ENCODE results near the gene MPHOSPH9. TPM values are rescaled to one million over a fixed set of nuclear protein-coding genes. Genes with fewer than 3 reads are reported as not detected.

The MPHOSPH9 gene
- total RNA-seq, 1 experiment from 2014 or later = 44.9 TPM

DNA sequence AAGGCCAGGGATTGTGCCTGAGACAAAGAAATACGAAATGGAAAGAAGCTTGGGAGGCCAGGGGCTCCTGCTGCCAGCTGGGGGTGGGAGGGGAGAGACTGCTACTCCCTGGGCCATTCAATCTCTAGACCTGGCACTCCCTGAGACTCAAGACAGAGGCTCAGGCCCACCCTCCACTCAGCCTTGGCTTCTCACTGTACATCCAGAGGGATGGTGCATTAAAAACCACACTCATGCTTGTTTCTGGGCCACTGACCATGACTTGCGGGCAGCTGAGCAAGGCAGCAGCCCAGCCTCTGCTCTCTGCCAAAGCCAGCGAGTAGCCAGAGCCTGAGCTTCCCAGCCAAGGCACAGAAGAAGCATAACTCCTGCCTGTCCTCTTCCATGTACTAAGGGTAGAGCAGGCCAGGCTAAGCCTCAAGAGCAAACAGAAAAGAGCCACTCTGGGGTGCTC is 123.6 kb downstream of the MPHOSPH9 start:
- Histone ChIP-seq H3K36me3 (ENCODE audit: control insufficient read depth in 1 of 2, insufficient read depth in 2 of 2, low read length in 2 of 2) (no peaks in the 10 kb centered on the region), H3K4me2 (ENCODE audit: low read length) (no peak overlapping the region), H2AFZ (ENCODE audit: low read depth, low read length, poor library complexity, severe bottlenecking) (no peak overlapping the region), H3K9me3 (ENCODE audit: control insufficient read depth in 1 of 2, insufficient read depth in 1 of 2, low read depth in 1 of 2, low read length in 2 of 2) (no peaks in the 10 kb centered on the region), H3K27me3 (ENCODE audit: insufficient read depth, low read length) (no peaks in the 10 kb centered on the region), H4K20me1 (ENCODE audit: insufficient read depth) (no peaks in the 10 kb centered on the region), H3K9ac (ENCODE audit: low read length) (no peak overlapping the region), H3K9me2 (ENCODE audit: insufficient read depth) (no peaks in the 10 kb centered on the region), H3K27ac (ENCODE audit: low read depth, low read length) (no peak overlapping the region), H3K79me2 (ENCODE audit: insufficient read depth, low read length) (no peaks in the 10 kb centered on the region), H3K4me1 (ENCODE audit: control insufficient read depth in 1 of 2, insufficient read depth in 2 of 2, low read length in 2 of 2) (peaks cover 8 to 26% of the 10 kb centered on the region in 2 experiments), H3K4me3 (replicated peaks in 1 of 2; ENCODE audit: low read depth in 1 of 2, low read length in 2 of 2) (no peak overlapping the region)
- ATAC-seq (no peak), DNase-seq (ENCODE audit: low read depth, low spot score) (no peak)
- ChIA-PET POLR2A (no interaction called here), RAD21 (ENCODE audit: low non-redundant PET in 1 of 2, low total read pairs in 2 of 2, uncharacterized antibody in 2 of 2, unreplicated experiment in 2 of 2) (no interaction called here), CTCF (no interaction called here)
- BruUV-seq (replicated peaks) = TSS peak; percentile 37
- TF ChIP-seq ELF1 (IDR thresholded peaks at IDR 0.05; ENCODE audit: borderline replicate concordance, low read depth) (no peak), EGR1 (IDR thresholded peaks at IDR 0.05; ENCODE audit: low read depth) (no peak), TCF7L2 (IDR thresholded peaks at IDR 0.05; ENCODE audit: borderline replicate concordance, extremely low read depth, insufficient read depth, insufficient read length) (no peak), SIN3A (IDR thresholded peaks at IDR 0.05; ENCODE audit: low read depth) (no peak), SRF (IDR thresholded peaks at IDR 0.05; ENCODE audit: low read depth) (no peak), ZNF274 (IDR thresholded peaks at IDR 0.05; ENCODE audit: low read depth, low read length) (no peak)
- TF ChIP-seq, protein P1, sequence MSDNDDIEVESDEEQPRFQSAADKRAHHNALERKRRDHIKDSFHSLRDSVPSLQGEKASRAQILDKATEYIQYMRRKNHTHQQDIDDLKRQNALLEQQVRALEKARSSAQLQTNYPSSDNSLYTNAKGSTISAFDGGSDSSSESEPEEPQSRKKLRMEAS (IDR thresholded peaks at IDR 0.05) = no peak
- TF ChIP-seq, protein P2, sequence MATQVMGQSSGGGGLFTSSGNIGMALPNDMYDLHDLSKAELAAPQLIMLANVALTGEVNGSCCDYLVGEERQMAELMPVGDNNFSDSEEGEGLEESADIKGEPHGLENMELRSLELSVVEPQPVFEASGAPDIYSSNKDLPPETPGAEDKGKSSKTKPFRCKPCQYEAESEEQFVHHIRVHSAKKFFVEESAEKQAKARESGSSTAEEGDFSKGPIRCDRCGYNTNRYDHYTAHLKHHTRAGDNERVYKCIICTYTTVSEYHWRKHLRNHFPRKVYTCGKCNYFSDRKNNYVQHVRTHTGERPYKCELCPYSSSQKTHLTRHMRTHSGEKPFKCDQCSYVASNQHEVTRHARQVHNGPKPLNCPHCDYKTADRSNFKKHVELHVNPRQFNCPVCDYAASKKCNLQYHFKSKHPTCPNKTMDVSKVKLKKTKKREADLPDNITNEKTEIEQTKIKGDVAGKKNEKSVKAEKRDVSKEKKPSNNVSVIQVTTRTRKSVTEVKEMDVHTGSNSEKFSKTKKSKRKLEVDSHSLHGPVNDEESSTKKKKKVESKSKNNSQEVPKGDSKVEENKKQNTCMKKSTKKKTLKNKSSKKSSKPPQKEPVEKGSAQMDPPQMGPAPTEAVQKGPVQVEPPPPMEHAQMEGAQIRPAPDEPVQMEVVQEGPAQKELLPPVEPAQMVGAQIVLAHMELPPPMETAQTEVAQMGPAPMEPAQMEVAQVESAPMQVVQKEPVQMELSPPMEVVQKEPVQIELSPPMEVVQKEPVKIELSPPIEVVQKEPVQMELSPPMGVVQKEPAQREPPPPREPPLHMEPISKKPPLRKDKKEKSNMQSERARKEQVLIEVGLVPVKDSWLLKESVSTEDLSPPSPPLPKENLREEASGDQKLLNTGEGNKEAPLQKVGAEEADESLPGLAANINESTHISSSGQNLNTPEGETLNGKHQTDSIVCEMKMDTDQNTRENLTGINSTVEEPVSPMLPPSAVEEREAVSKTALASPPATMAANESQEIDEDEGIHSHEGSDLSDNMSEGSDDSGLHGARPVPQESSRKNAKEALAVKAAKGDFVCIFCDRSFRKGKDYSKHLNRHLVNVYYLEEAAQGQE (IDR thresholded peaks at IDR 0.05; ENCODE audit: low read depth) = no peak
- intact Hi-C loops (cut with micrococcal nuclease) = no loop called here

All from HCT116 (cell line).